Epithelial cell of alveolus of lung (primary cell): Measurements from ENCODE around the gene MAK. TPM values are rescaled to one million over a fixed set of nuclear protein-coding genes. Genes with fewer than 3 reads are reported as not detected.

Source experiments
- total RNA-seq: library from RNA; depleted of rRNA; stranded (reverse); fragments of >200 nt; gene quantifications from 2 replicates; pipeline ENCODE4 v1.2.1, GENCODE V29; 2015

MAK gene
- 0.24 TPM in 1 of 2 replicates, not detected in the other for total RNA-seq

GRCh38 chr6:10837995-10838793, at the start of gene MAK:
Gene MAK, minus strand, starts transcription at chr6:10838539. Its CDS starts 7,891 bp downstream, at chr6:10830648.

GRCh38 chr6:10886691-10887502, 48.6 kb upstream of the MAK start, which contains the start of gene SYCP2L:
Gene SYCP2L, plus strand, starts transcription at chr6:10887052. Its CDS starts 75 bp downstream, at chr6:10887127.

DNA sequence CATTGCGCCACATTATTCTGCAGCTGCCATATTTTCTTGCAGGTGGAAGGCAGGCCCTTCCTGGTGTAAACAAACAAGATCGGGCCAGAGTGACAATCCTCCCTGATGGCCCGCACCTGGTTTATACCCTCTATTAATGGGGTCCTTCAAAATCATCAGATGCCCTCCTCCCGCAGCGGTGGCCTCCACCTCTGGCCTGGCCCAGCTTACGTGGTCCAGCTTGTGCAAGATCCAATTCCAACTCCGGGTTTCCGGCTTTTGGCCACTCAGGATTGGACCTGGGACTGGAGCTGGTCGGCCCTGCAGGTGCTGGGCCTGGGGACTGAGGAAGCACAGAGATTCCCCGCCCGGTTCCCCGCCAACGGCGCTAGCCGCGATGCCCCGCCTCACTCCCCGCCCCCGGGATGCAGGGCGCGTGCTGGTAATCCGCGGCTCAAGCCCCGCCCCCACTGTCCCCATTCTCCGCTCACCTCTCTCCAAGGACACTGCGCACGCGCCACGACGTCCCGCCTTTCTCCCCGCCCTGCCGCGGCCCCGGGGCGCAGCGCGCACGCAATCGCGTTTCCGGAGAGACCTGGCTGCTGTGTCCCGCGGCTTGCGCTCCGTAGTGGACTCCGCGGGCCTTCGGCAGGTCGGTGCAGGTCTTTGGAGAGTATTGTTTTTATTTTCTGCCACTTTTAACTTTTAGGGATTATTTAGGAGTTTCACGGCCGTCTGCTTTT, 90.9 kb downstream of the MAK start, which contains the start of gene TMEM14B:
TMEM14B (plus strand) TSS at position 555 of the 722 bp plus-strand sequence. CDS start 1,441 bp downstream, outside the sequence.

GRCh38 chr6:10722820-10723566, 115.3 kb downstream of the MAK start, which contains the start of gene TMEM14C:
Gene TMEM14C, plus strand, starts transcription at chr6:10723070. Its CDS starts 1,544 bp downstream, at chr6:10724614.

Other genes starting within 250 kb of the MAK start
- 3.9 TPM in 1 of 2 replicates, not detected in the other for gene C6orf52, start 143.9 kb downstream of the MAK start, total RNA-seq
- gene PAK1IP1, start 143.6 kb downstream of the MAK start, total RNA-seq, result 9.9 and 18.1 TPM in 2 replicates
- gene TMEM14C, start 115.5 kb downstream of the MAK start, total RNA-seq, result 142 and 224 TPM in 2 replicates
- gene TMEM14B, start 90.7 kb downstream of the MAK start, total RNA-seq, result 85.6 and 103 TPM in 2 replicates
- not detected in 2 replicates for gene GCM2, start 43.5 kb upstream of the MAK start, total RNA-seq
- 0.13 TPM in 1 of 2 replicates, not detected in the other for gene SYCP2L, start 48.5 kb upstream of the MAK start, total RNA-seq
- 0.16 and 2.1 TPM in 2 replicates for gene ELOVL2, start 205.8 kb upstream of the MAK start, total RNA-seq